Liver (tissue), 9 donors: Measurements from ENCODE around the gene RNASE13. TPM values are rescaled to one million over a fixed set of nuclear protein-coding genes. Genes with fewer than 3 reads are reported as not detected.

Source experiments
- DNase-seq: peaks from one replicate; pipeline ENCODE4 v3.0.0-alpha.2; 2017; ENCODE audit warnings: low spot score
- H3K27ac ChIP-seq, 2 donors: one replicate each; pipeline ENCODE4 v1.7.0; 2013; ENCODE audit warnings: inconsistent platforms in 2 of 2, low read length in 2 of 2, control low read depth in 1 of 2, low read depth in 1 of 2, mild to moderate bottlenecking in 1 of 2
- H3K27me3 ChIP-seq, 4 donors: one replicate each; pipeline versions ENCODE4 v1.6.1 to v1.7.0; 2013; ENCODE audit warnings: low read length in 3 of 4, inconsistent platforms in 1 of 4, mild to moderate bottlenecking in 1 of 4, moderate library complexity in 1 of 4; ENCODE audit not compliant: control insufficient read depth in 4 of 4, insufficient read depth in 4 of 4
- H3K36me3 ChIP-seq, 4 donors: one replicate each; pipeline versions ENCODE4 v1.6.1 to v1.7.0; 2013; ENCODE audit warnings: low read length in 3 of 4, mild to moderate bottlenecking in 3 of 4, low read depth in 1 of 4, moderate library complexity in 1 of 4; ENCODE audit not compliant: control insufficient read depth in 4 of 4, insufficient read depth in 3 of 4
- H3K4me1 ChIP-seq, 4 donors: one replicate each; pipeline versions ENCODE4 v1.6.1 to v1.7.0; 2013; ENCODE audit warnings: low read length in 3 of 4, mild to moderate bottlenecking in 3 of 4, moderate library complexity in 1 of 4; ENCODE audit not compliant: control insufficient read depth in 4 of 4, insufficient read depth in 4 of 4
- H3K4me3 ChIP-seq, 3 donors: one replicate each; pipeline versions ENCODE4 v1.6.1 to v1.7.0; 2013; ENCODE audit warnings: low read length in 3 of 3, control low read depth in 1 of 3, low read depth in 1 of 3, mild to moderate bottlenecking in 1 of 3
- H3K9ac ChIP-seq, 2 donors: one replicate each; pipeline ENCODE4 v1.7.0; 2013; ENCODE audit warnings: low read length in 2 of 2, mild to moderate bottlenecking in 2 of 2, moderate library complexity in 2 of 2, control low read depth in 1 of 2, low read depth in 1 of 2
- H3K9me3 ChIP-seq, 4 donors: one replicate each; pipeline versions ENCODE4 v1.6.1 to v1.7.0; 2013; ENCODE audit warnings: low read length in 3 of 4; ENCODE audit not compliant: control insufficient read depth in 4 of 4
- EGR1 ChIP-seq, 2 donors: IDR thresholded peaks; 2 replicates each; pipeline ENCODE4 v1.6.1; 2016 to 2018; ENCODE audit warnings: antibody characterized with exemption in 2 of 2, low read depth in 2 of 2
- FOXA1 ChIP-seq: IDR thresholded peaks from 2 replicates; pipeline ENCODE4 v1.6.1; 2016; ENCODE audit warnings: antibody characterized with exemption
- FOXA2 ChIP-seq: IDR thresholded peaks from 2 replicates; pipeline ENCODE4 v1.6.1; 2016; ENCODE audit warnings: antibody characterized with exemption
- GABPA ChIP-seq, 2 donors: IDR thresholded peaks in 1 of 2; conservative IDR thresholded peaks in 1 of 2; 2 replicates each; pipeline ENCODE4 v1.6.1; 2016; ENCODE audit warnings: antibody characterized with exemption in 2 of 2, mild to moderate bottlenecking in 1 of 2, moderate library complexity in 1 of 2
- HNF4A ChIP-seq, 2 donors: conservative IDR thresholded peaks; 2 replicates each; pipeline ENCODE4 v1.6.1; 2016; ENCODE audit warnings: antibody characterized with exemption in 2 of 2, mild to moderate bottlenecking in 2 of 2
- HNF4G ChIP-seq: IDR thresholded peaks from 2 replicates; pipeline ENCODE4 v1.6.1; 2016; ENCODE audit warnings: antibody characterized with exemption
- JUND ChIP-seq, 2 donors: IDR thresholded peaks; 2 replicates each; pipeline ENCODE4 v1.6.1; 2016; ENCODE audit warnings: antibody characterized with exemption in 2 of 2
- MAX ChIP-seq: IDR thresholded peaks from 2 replicates; pipeline ENCODE4 v1.6.1; 2016; ENCODE audit warnings: antibody characterized with exemption
- NR2F2 ChIP-seq: IDR thresholded peaks from 2 replicates; pipeline ENCODE4 v1.6.1; 2016; ENCODE audit warnings: antibody characterized with exemption
- REST ChIP-seq: IDR thresholded peaks from 2 replicates; pipeline ENCODE4 v1.6.1; 2016; ENCODE audit warnings: antibody characterized with exemption, mild to moderate bottlenecking
- RXRA ChIP-seq, 2 donors: IDR thresholded peaks; 2 replicates each; pipeline ENCODE4 v1.6.1; 2017 to 2018; ENCODE audit warnings: antibody characterized with exemption in 2 of 2, mild to moderate bottlenecking in 1 of 2
- SP1 ChIP-seq: IDR thresholded peaks from 2 replicates; pipeline ENCODE4 v1.6.1; 2018; ENCODE audit warnings: antibody characterized with exemption, mild to moderate bottlenecking
- YY1 ChIP-seq: IDR thresholded peaks from 2 replicates; pipeline ENCODE4 v1.6.1; 2016; ENCODE audit warnings: antibody characterized with exemption, mild to moderate bottlenecking
- ZBTB33 ChIP-seq: IDR thresholded peaks from 2 replicates; pipeline ENCODE4 v1.6.1; 2016; ENCODE audit warnings: antibody characterized with exemption
- WGBS: extraction: QIAGEN DNeasy Blood & Tissue Kit; methylation state at CpG from one replicate; pipeline ENCODE4 v1.1.7; 2013; 5-methylcytosine and 5-hydroxymethylcytosine counted together
- polyA plus RNA-seq, 2 donors: library from polyadenylated mRNA; stranded (reverse) in 1 of 2; unstranded in 1 of 2; fragments of 200-250 nt in 1 of 2; fragments of >200 nt in 1 of 2; fragmentation: Nextera tagmentation in 1 of 2; extraction: Ambion mirVana in 1 of 2; gene quantifications; one replicate each; pipeline versions ENCODE4 v1.2.1 to v1.2.3, GENCODE V29; 2013 to 2015
- total RNA-seq, 2 donors: library from RNA; depleted of rRNA; stranded (reverse); fragments of >200 nt; gene quantifications; one replicate each; pipeline ENCODE4 v1.2.3, GENCODE V29; 2014
- donor health status: healthy.
- donor health status: healthy.
- donor health status: healthy.
- donor health status: healthy.
- donor health status: healthy.

The RNASE13 gene
- total and polyA plus RNA-seq, 4 donors, result 0.05 to 0.08 TPM; not detected in 2

DNA sequence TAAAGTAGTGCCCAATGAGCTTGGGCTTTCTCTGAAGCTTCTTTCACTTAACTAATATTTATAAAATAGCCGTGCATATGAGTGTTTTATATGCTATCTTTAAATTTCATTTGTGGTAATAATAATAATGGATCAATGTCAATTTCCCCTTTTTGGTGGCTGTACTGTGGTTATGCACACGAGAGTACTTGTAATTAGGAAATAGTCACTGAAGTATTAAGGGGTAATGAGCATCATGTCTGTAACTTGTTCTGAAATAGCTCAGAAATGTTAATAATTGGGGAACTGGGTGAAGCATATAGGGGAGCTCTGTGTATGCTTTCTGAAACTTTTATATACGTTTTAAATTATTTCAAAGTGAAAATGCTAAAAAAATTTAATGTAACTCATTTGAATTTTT, 16.0 kb upstream of the RNASE13 start (continued):
- TF ChIP-seq REST (no peak), HNF4G (no peak), JUND (IDR thresholded peaks at IDR 0.05) (no peak), MAX (no peak), HNF4A (conservative IDR thresholded peaks at IDR 0.05) (no peak), YY1 (no peak), EGR1 (IDR thresholded peaks at IDR 0.05; ENCODE audit: low read depth in 2 of 2) (no peak), NR2F2 (no peak)

GRCh38 chr14:21049271-21049673, 14.7 kb upstream of the RNASE13 start:
- peak overlapping the region in 1 of 2 donors; percentile 27 for H3K27ac ChIP-seq
- no peaks in the 10 kb centered on the region for H3K9me3 ChIP-seq
- H3K36me3 ChIP-seq, result no peaks in the 10 kb centered on the region
- TF ChIP-seq HNF4G (no peak), GABPA (IDR thresholded peaks at IDR 0.05 in 1 of 2, conservative IDR thresholded peaks at IDR 0.05 in 1 of 2) (no peak), RXRA (IDR thresholded peaks at IDR 0.05) (no peak), JUND (IDR thresholded peaks at IDR 0.05) (no peak), SP1 (no peak), NR2F2 (no peak), YY1 (no peak), FOXA1 (no peak), ZBTB33 (no peak), MAX (no peak)
- H3K4me3 ChIP-seq, result no peak overlapping the region
- no peak overlapping the region for H3K9ac ChIP-seq
- H3K4me1 ChIP-seq, result peaks cover 28 to 72% (median 45%) of the 10 kb centered on the region in 4 donors
- H3K27me3 ChIP-seq, result no peaks in the 10 kb centered on the region
- no peak for DNase-seq
- 87% methylated on average over 3 of the region's 3 CpGs for WGBS

DNA sequence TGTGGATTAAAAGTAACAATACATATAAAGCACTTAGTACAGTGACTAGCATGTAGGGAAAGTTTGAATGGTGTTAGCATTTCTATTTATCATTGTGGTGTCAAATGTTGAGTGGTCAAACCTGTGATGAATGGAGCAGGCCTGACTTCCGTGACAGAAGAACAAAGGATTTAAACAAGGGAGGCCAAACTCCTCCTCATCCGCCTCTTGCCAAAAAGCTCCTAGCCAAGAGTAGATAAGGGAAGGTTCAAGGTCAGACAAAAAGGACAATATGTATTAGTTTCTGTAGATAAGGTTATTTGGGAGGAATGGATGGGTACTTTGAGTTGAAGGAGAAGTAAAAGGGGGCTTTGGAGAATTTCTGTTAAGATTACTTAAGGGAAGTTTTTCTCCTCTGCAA, 14.0 kb upstream of the RNASE13 start:
- Histone ChIP-seq H3K9ac (no peak overlapping the region), H3K4me1 (peaks cover 30 to 72% (median 45%) of the 10 kb centered on the region in 4 donors), H3K36me3 (no peaks in the 10 kb centered on the region), H3K27ac (peak overlapping the region; percentile 27 to 33), H3K9me3 (no peaks in the 10 kb centered on the region), H3K4me3 (no peak overlapping the region), H3K27me3 (no peaks in the 10 kb centered on the region)
- no peak for DNase-seq
- whole genome bisulfite sequencing, result 34% methylated on average over 2 of the region's 2 CpGs
- TF ChIP-seq ZBTB33 (peak; percentile 30), SP1 (peak; percentile 65), FOXA2 (peak; percentile 22), JUND (IDR thresholded peaks at IDR 0.05) (no peak), NR2F2 (peak; percentile 81), YY1 (peak; percentile 26), HNF4A (conservative IDR thresholded peaks at IDR 0.05) (peak; percentile 77 to 79), EGR1 (IDR thresholded peaks at IDR 0.05; ENCODE audit: low read depth in 2 of 2) (no peak), RXRA (IDR thresholded peaks at IDR 0.05) (peak; percentile 83 to 84), REST (no peak), MAX (peak; percentile 45), HNF4G (peak; percentile 34)
